Endothelial cell of umbilical vein (primary cell): ENCODE data around the gene ADAMTSL5. TPM values are rescaled to one million over a fixed set of nuclear protein-coding genes. Genes with fewer than 3 reads are reported as not detected.
A peak's percentile ranks its signal among the peaks of the same experiment; 100 is the strongest.

Experiments
- BruUV-seq: library from RNA; stranded (reverse); fragments of 400-500 nt; replicated peaks from 2 replicates; lab custom pipeline; 2021; lab: Mats Ljungman, UMichigan
- CTCF ChIA-PET: fragments of 300-600, 350-600 bp; sonication (Branson Sonifier 250); formaldehyde crosslinking; loops from one replicate; lab custom pipeline; 2021; ENCODE audit warnings: antibody characterized with exemption, inconsistent platforms; lab: Charles Lee
- POLR2A ChIA-PET: fragments of 300-600, 350-600 bp; sonication (Branson Sonifier 250); formaldehyde crosslinking; loops from one replicate; lab custom pipeline; 2021; ENCODE audit warnings: antibody characterized with exemption, inconsistent platforms; lab: Charles Lee
- DNase-seq: peaks from one replicate; pipeline ENCODE4 v3.0.0-alpha.2; 2011; ENCODE audit warnings: low read depth, low spot score
- FAIRE-seq: peaks from 2 replicates; lab custom pipeline; 2011; peaks lifted over from hg19 to GRCh38; lab: Jason Lieb, UNC
- H2AFZ ChIP-seq: 2 replicates; pipeline ENCODE4 v1.6.0; 2012; ENCODE audit warnings: low read depth, low read length, control low read depth, inconsistent platforms
- H3K27ac ChIP-seq: 2 replicates; pipeline ENCODE4 v1.5.1; 2011; ENCODE audit warnings: low read depth, mild to moderate bottlenecking, control low read depth, low read length, moderate library complexity; ENCODE audit not compliant: insufficient read depth
- H3K27me3 ChIP-seq, 2 experiments: 2 replicates each; pipeline versions ENCODE4 v1.6.0 to v1.6.1; 2011; ENCODE audit warnings: low read length in 2 of 2, mixed read lengths in 1 of 2; ENCODE audit not compliant: control insufficient read depth in 2 of 2, insufficient read depth in 2 of 2
- H3K36me3 ChIP-seq, 2 experiments: 2 replicates in 1 of 2; 3 replicates in 1 of 2; pipeline ENCODE4 v1.5.1; 2011; ENCODE audit warnings: low read length in 2 of 2, mild to moderate bottlenecking in 1 of 2, moderate library complexity in 1 of 2; ENCODE audit not compliant: control insufficient read depth in 2 of 2, insufficient read depth in 2 of 2; ENCODE audit errors: extremely low read depth in 1 of 2
- H3K4me1 ChIP-seq: 3 replicates; pipeline ENCODE4 v1.5.1; 2011; ENCODE audit warnings: mild to moderate bottlenecking, low read length; ENCODE audit not compliant: control insufficient read depth, insufficient read depth; ENCODE audit errors: extremely low read depth
- H3K4me2 ChIP-seq: 2 replicates; pipeline ENCODE4 v1.6.1; 2011; ENCODE audit warnings: low read length, control low read depth, mixed read lengths; ENCODE audit not compliant: insufficient read depth
- H3K4me3 ChIP-seq, 3 experiments: fragments of 200-600 bp in 1 of 3; sonication (generic), shearing (Covaris generic) in 1 of 3; replicated peaks in 1 of 3; 2 replicates each; pipeline ENCODE4 v1.5.1; 2011 to 2016; ENCODE audit warnings: control low read depth in 3 of 3, low read length in 3 of 3, mild to moderate bottlenecking in 2 of 3, inconsistent platforms in 1 of 3, low read depth in 1 of 3, moderate library complexity in 1 of 3; ENCODE audit not compliant: insufficient read depth in 1 of 3
- H3K79me2 ChIP-seq: 2 replicates; pipeline ENCODE4 v1.6.0; 2012; ENCODE audit warnings: low read length, inconsistent platforms; ENCODE audit not compliant: control insufficient read depth, insufficient read depth
- H3K9ac ChIP-seq: replicated peaks from 2 replicates; pipeline ENCODE3; 2011; ENCODE audit warnings: low read length, control low read depth; ENCODE audit not compliant: insufficient read depth; ENCODE audit errors: extremely low read depth
- H3K9me1 ChIP-seq: replicated peaks from 3 replicates; pipeline ENCODE4 v1.6.0; 2011; ENCODE audit warnings: mild to moderate bottlenecking, low read length; ENCODE audit not compliant: control insufficient read depth, insufficient read depth; ENCODE audit errors: extremely low read depth
- H3K9me3 ChIP-seq: replicated peaks from 2 replicates; pipeline ENCODE4 v1.5.1; 2012; ENCODE audit warnings: low read length, inconsistent platforms; ENCODE audit not compliant: control insufficient read depth, insufficient read depth
- H4K20me1 ChIP-seq: replicated peaks from 2 replicates; pipeline ENCODE3; 2011; ENCODE audit warnings: mild to moderate bottlenecking, low read length; ENCODE audit not compliant: control insufficient read depth, insufficient read depth; ENCODE audit errors: extremely low read depth
- CTCF ChIP-seq, 2 donors: IDR thresholded peaks; 1 replicate in 1 of 2; 2 replicates in 1 of 2; pipeline ENCODE4 v1.5.1; 2011; ENCODE audit warnings: low read length in 2 of 2, mild to moderate bottlenecking in 2 of 2, moderate library complexity in 2 of 2, control low read depth in 1 of 2, inconsistent platforms in 1 of 2, low read depth in 1 of 2; ENCODE audit not compliant: insufficient read depth in 1 of 2; ENCODE audit errors: extremely low read depth in 1 of 2
- EZH2 ChIP-seq: IDR thresholded peaks from 2 replicates; pipeline ENCODE4 v1.6.1; 2012; ENCODE audit warnings: borderline replicate concordance, low read depth, mild to moderate bottlenecking, moderate library complexity, low read length, inconsistent platforms; ENCODE audit not compliant: severe bottlenecking
- FOS ChIP-seq: IDR thresholded peaks from 2 replicates; pipeline ENCODE4 v1.6.1; 2011; ENCODE audit warnings: mild to moderate bottlenecking, low read length, moderate library complexity, borderline replicate concordance; ENCODE audit not compliant: insufficient read depth
- GATA2 ChIP-seq: IDR thresholded peaks from 2 replicates; pipeline ENCODE4 v1.7.0; 2011; ENCODE audit warnings: low read depth, mild to moderate bottlenecking, moderate library complexity, mixed read lengths, low read length; ENCODE audit not compliant: insufficient read length, insufficient read depth
- JUN ChIP-seq: IDR thresholded peaks from 2 replicates; pipeline ENCODE4 v1.6.1; 2011; ENCODE audit warnings: borderline replicate concordance, low read depth; ENCODE audit not compliant: insufficient read length, insufficient read depth
- MAX ChIP-seq: IDR thresholded peaks from 2 replicates; pipeline ENCODE4 v1.6.1; 2011; ENCODE audit not compliant: insufficient read depth, insufficient read length
- MYC ChIP-seq: IDR thresholded peaks from one replicate; pipeline ENCODE4 v1.6.1; 2011; ENCODE audit warnings: mild to moderate bottlenecking, low read depth, low read length
- POLR2A ChIP-seq: IDR thresholded peaks from 2 replicates; pipeline ENCODE4 v1.6.1; 2012; ENCODE audit warnings: low read depth, mild to moderate bottlenecking, control low read depth, low read length
- POLR2AphosphoS5 ChIP-seq: IDR thresholded peaks from 2 replicates; pipeline ENCODE4 v1.6.1; 2012; ENCODE audit warnings: low read depth, mild to moderate bottlenecking, control low read depth, low read length, moderate library complexity; ENCODE audit not compliant: insufficient read depth
- dilution Hi-C: fragments of 300-500 bp; cut with MboI; formaldehyde crosslinking; loops from one replicate; pipeline ENCODE4 v1.15.0; 2019; ENCODE audit warnings: low sequenced_read_pairs; ENCODE audit not compliant: extremely low pct_ligation_motif_present
- intact Hi-C: fragments of 100-400 bp; cut with micrococcal nuclease; formaldehyde crosslinking; loops from one replicate; pipeline ENCODE4 v1.10.0; 2022
- polyA plus RNA-seq, 4 experiments: library from polyadenylated mRNA; depleted of rRNA in 3 of 4; stranded (reverse) in 3 of 4; unstranded in 1 of 4; fragments of >200 nt; gene quantifications; 2 replicates each; pipeline versions ENCODE4 v1.2.1 to v1.2.3, GENCODE V29; 2011 to 2012; ENCODE audit warnings: missing spikeins in 1 of 4
- total RNA-seq: library from RNA; stranded (reverse); gene quantifications from 2 replicates; pipeline ENCODE4 v1.2.3, GENCODE V29; 2021

ADAMTSL5 gene
- total and polyA plus RNA-seq, 2 donors (not counting 3 experiments of a cell fraction or from before 2014, with no cell fraction given) = 0.07 TPM; not detected in 1

- H3K9ac ChIP-seq = no peak overlapping the region
- no peaks in the 10 kb centered on the region for H3K9me1 ChIP-seq
- peaks cover 35 to 65% of the 10 kb centered on the region in 2 experiments for H3K27me3 ChIP-seq
- CTCF ChIA-PET = interaction anchor here (0.6 to 3.6 kb wide), 12 partner anchors 8 to 388 kb away, joined by 3 to 14 read pairs (median 6); partner anchors contain the start of gene REEP6
- dilution Hi-C loops (no loop called here), intact Hi-C loops (no loop called here)
- H3K4me1 ChIP-seq = peaks cover 5% of the 10 kb centered on the region
- no peaks in the 10 kb centered on the region for H3K79me2 ChIP-seq
- no peaks in the 10 kb centered on the region for H3K36me3 ChIP-seq
- POLR2A ChIA-PET = no interaction called here
- no TSS peak for BruUV-seq
- H3K4me2 ChIP-seq = no peak overlapping the region
- no peaks in the 10 kb centered on the region for H3K9me3 ChIP-seq
- H4K20me1 ChIP-seq = no peaks in the 10 kb centered on the region
- DNase-seq (no peak), FAIRE-seq (no peak)
- no peak overlapping the region for H2AFZ ChIP-seq
- TF ChIP-seq POLR2A (no peak), EZH2 (peak; percentile 69)
- no peak overlapping the region for H3K4me3 ChIP-seq
- no peak overlapping the region for H3K27ac ChIP-seq
Measured at GRCh38 chr19:1466461-1467214, 46.2 kb downstream of the ADAMTSL5 start.

GRCh38 chr19:1466018-1466460 lies 46.8 kb downstream of the ADAMTSL5 start:
- DNase-seq (no peak), FAIRE-seq (no peak)
- Histone ChIP-seq H3K79me2 (no peaks in the 10 kb centered on the region), H3K9me1 (no peaks in the 10 kb centered on the region), H3K36me3 (no peaks in the 10 kb centered on the region), H4K20me1 (no peaks in the 10 kb centered on the region), H3K27ac (no peak overlapping the region), H3K4me1 (peaks cover 5% of the 10 kb centered on the region), H3K4me2 (peak overlapping the region; percentile 2), H3K9ac (no peak overlapping the region), H2AFZ (no peak overlapping the region), H3K9me3 (no peaks in the 10 kb centered on the region), H3K27me3 (peaks cover 29 to 59% of the 10 kb centered on the region in 2 experiments), H3K4me3 (no peak overlapping the region)
- intact Hi-C loops (no loop called here), dilution Hi-C loops (no loop called here)
- TF ChIP-seq JUN (no peak), MYC (no peak), POLR2AphosphoS5 (no peak), MAX (no peak), FOS (no peak), CTCF (IDR thresholded peaks at IDR 0.05; ENCODE audit: extremely low read depth in 1 of 2, insufficient read depth in 1 of 2, low read depth in 1 of 2, low read length in 2 of 2) (no peak), GATA2 (no peak), POLR2A (no peak), EZH2 (no peak)
- ChIA-PET CTCF (interaction anchor here (0.6 to 3.6 kb wide), 16 partner anchors 8 to 389 kb away, joined by 3 to 14 read pairs (median 5); partner anchors contain the start of gene REEP6), POLR2A (no interaction called here)
- BruUV-seq = no TSS peak
